Left cardiac atrium (tissue), 4 donors: ENCODE data around the gene CPT2. TPM values are rescaled to one million over a fixed set of nuclear protein-coding genes. Genes with fewer than 3 reads are reported as not detected.

ENCODE experiments used
- ATAC-seq, 2 donors: fragments of 200-7000 bp; cut with Tn5 transposase; one replicate each; pipeline ENCODE4 v1.9.1; 2020; ENCODE audit warnings: mild to moderate bottlenecking in 2 of 2, moderate library complexity in 2 of 2
- DNase-seq: peaks from one replicate; pipeline ENCODE4 v3.0.0-alpha.2; 2020
- intact Hi-C, 2 donors: fragments of 100-400 bp; cut with DNase I; formaldehyde crosslinking; loops; one replicate each; pipeline versions ENCODE4 v1.14.1 to v1.15.1; 2022 to 2023
- total RNA-seq, 2 donors: library from RNA; stranded (reverse); fragmentation: NEBNext Ultra II Directional; extraction: Animal tissue kit (Norgen Biotek cat#: 25700); gene quantifications; one replicate each; pipeline ENCODE4 v1.2.1, GENCODE V29; 2021
- donor health status: DM: no; HTN: yes; CAD: no.
- donor health status: DM: no; HTN: yes; CAD: no; lungs with severe emphysema.
- donor health status: DM: yes; HTN: yes; CAD: no.
- donor health status: Dilated cardiomyopathy.

The CPT2 gene
- total RNA-seq, 2 donors from 2014 or later = 15.2 to 16.7 TPM

- ATAC-seq = no peak
- DNase-seq = no peak
- intact Hi-C loops = no loop called here
Observed at GRCh38 chr1:53255031-53255430, 58.4 kb downstream of the CPT2 start.

- DNase-seq (no peak), ATAC-seq (no peak)
- intact Hi-C loops = no loop called here
Observed at GRCh38 chr1:53256511-53257453, 60.2 kb downstream of the CPT2 start.

GRCh38 chr1:53257454-53258081 lies 60.9 kb downstream of the CPT2 start:
- no peak for DNase-seq
- intact Hi-C loops = no loop called here
- ATAC-seq = no peak

GRCh38 chr1:53258216-53258615 lies 61.6 kb downstream of the CPT2 start:
- no peak for DNase-seq
- intact Hi-C loops = no loop called here
- ATAC-seq = no peak

- DNase-seq = no peak
- intact Hi-C loops = no loop called here
- no peak for ATAC-seq
Observed at GRCh38 chr1:53259932-53260331, 63.3 kb downstream of the CPT2 start.

GRCh38 chr1:53260631-53261247 lies 64.1 kb downstream of the CPT2 start:
- no peak for DNase-seq
- ATAC-seq = no peak
- intact Hi-C loops = no loop called here

GRCh38 chr1:53262000-53262399 lies 65.4 kb downstream of the CPT2 start:
- intact Hi-C loops = no loop called here
- ATAC-seq = no peak
- no peak for DNase-seq

Other genes starting within 250 kb of the CPT2 start
- gene PODN, start 134.6 kb upstream of the CPT2 start, total RNA-seq = 10 to 100 TPM; 28.6 to 84.9 TPM
- gene SLC1A7, start 54.2 kb upstream of the CPT2 start, total RNA-seq = under 1 TPM; 0.31 to 0.85 TPM
- gene CZIB, start 23.8 kb downstream of the CPT2 start, total RNA-seq = 10 to 100 TPM; 42.4 to 53.7 TPM
- gene MAGOH, start 41.7 kb downstream of the CPT2 start, total RNA-seq = 10 to 100 TPM; 26.1 to 26.4 TPM
- gene LRP8, start 131.2 kb downstream of the CPT2 start, total RNA-seq = 1 to 10 TPM; 1.7 to 4.1 TPM